Caco-2 (cell line): ENCODE measurements around the gene KHDRBS2. TPM values are rescaled to one million over a fixed set of nuclear protein-coding genes. Genes with fewer than 3 reads are reported as not detected.

ENCODE experiments used
- BruUV-seq: library from RNA; stranded (reverse); fragments of 400-500 nt; replicated peaks from 2 replicates; lab custom pipeline; 2021; lab: Mats Ljungman, UMichigan
- CTCF ChIA-PET: fragments of 300-600 bp; sonication (Branson Sonifier 250); formaldehyde crosslinking; loops from one replicate; lab custom pipeline; 2022; ENCODE audit warnings: antibody characterized with exemption; lab: Charles Lee
- POLR2A ChIA-PET: fragments of 300-600 bp; sonication (Branson Sonifier 250); formaldehyde crosslinking; loops from one replicate; lab custom pipeline; 2022; ENCODE audit warnings: antibody characterized with exemption; lab: Charles Lee
- DNase-seq, 2 experiments: peaks; one replicate each; pipeline versions ENCODE4 v3.0.0 to v3.0.0-alpha.2; 2020 to 2022
- H3K27me3 ChIP-seq: replicated peaks from 2 replicates; pipeline ENCODE4 v1.6.0; 2011; ENCODE audit warnings: low read length; ENCODE audit not compliant: control insufficient read depth, insufficient read depth
- H3K36me3 ChIP-seq: 2 replicates; pipeline ENCODE4 v1.5.1; 2011; ENCODE audit warnings: low read length; ENCODE audit not compliant: control insufficient read depth, insufficient read depth
- H3K4me1 ChIP-seq: fragments of 250-450 bp; sonication (Bioruptor Pico); 2 replicates; pipeline ENCODE4 v1.5.1; 2020; ENCODE audit warnings: mild to moderate bottlenecking
- H3K4me3 ChIP-seq: 2 replicates; pipeline ENCODE4 v1.5.1; 2011; ENCODE audit warnings: low read depth, mild to moderate bottlenecking, control low read depth, low read length
- H3K9me3 ChIP-seq: fragments of 250-450 bp; sonication (Bioruptor Pico); 2 replicates; pipeline ENCODE4 v1.5.1; 2020; ENCODE audit warnings: mild to moderate bottlenecking, moderate library complexity
- H3K27ac Mint-ChIP-seq: one replicate; pipeline ENCODE4 v1.8.0; 2022; ENCODE audit warnings: mixed read lengths; ENCODE audit not compliant: unreplicated experiment
- H3K27me3 Mint-ChIP-seq: one replicate; pipeline ENCODE4 v1.8.0; 2022; ENCODE audit warnings: mixed read lengths; ENCODE audit not compliant: insufficient read depth, unreplicated experiment
- H3K36me3 Mint-ChIP-seq: one replicate; pipeline ENCODE4 v1.8.0; 2022; ENCODE audit warnings: mild to moderate bottlenecking, mixed read lengths; ENCODE audit not compliant: insufficient read depth, unreplicated experiment
- H3K4me1 Mint-ChIP-seq: one replicate; pipeline ENCODE4 v1.8.0; 2022; ENCODE audit warnings: low read depth, mixed read lengths; ENCODE audit not compliant: unreplicated experiment
- H3K4me3 Mint-ChIP-seq: one replicate; pipeline ENCODE4 v1.8.0; 2022; ENCODE audit warnings: mild to moderate bottlenecking, moderate library complexity, mixed read lengths; ENCODE audit not compliant: unreplicated experiment
- H3K9me3 Mint-ChIP-seq: one replicate; pipeline ENCODE4 v1.8.0; 2022; ENCODE audit warnings: mixed read lengths; ENCODE audit not compliant: unreplicated experiment
- CTCF ChIP-seq, 2 experiments: fragments of 200-600 bp in 1 of 2; IDR thresholded peaks; 1 replicate in 1 of 2; 2 replicates in 1 of 2; pipeline versions ENCODE4 v1.5.1 to v1.8.0; 2011 to 2022; ENCODE audit warnings: antibody characterized with exemption in 1 of 2, control low read depth in 1 of 2, inconsistent platforms in 1 of 2, low read depth in 1 of 2, low read length in 1 of 2, mild to moderate bottlenecking in 1 of 2, moderate library complexity in 1 of 2; ENCODE audit not compliant: insufficient read depth in 1 of 2, severe bottlenecking in 1 of 2, unreplicated experiment in 1 of 2
- intact Hi-C: fragments of 100-400 bp; cut with micrococcal nuclease; formaldehyde crosslinking; loops from one replicate; pipeline ENCODE4 v1.10.0; 2022; ENCODE audit not compliant: unreplicated experiment
- total RNA-seq: library from RNA; stranded (reverse); gene quantifications from 2 replicates; pipeline ENCODE4 v1.2.3, GENCODE V29; 2022

The KHDRBS2 gene
- total RNA-seq, 1 experiment from 2014 or later: not detected

GRCh38 chr6:61868507-61869080, 417.4 kb downstream of the KHDRBS2 start:
- intact Hi-C loops: no loop called here
- Mint-ChIP-seq H3K4me1 (no peaks in the 10 kb centered on the region), H3K27ac (no peak overlapping the region), H3K36me3 (no peaks in the 10 kb centered on the region), H3K9me3 (no peaks in the 10 kb centered on the region), H3K4me3 (no peak overlapping the region), H3K27me3 (peaks cover 2% of the 10 kb centered on the region)
- Histone ChIP-seq H3K4me3 (no peak overlapping the region), H3K4me1 (no peaks in the 10 kb centered on the region), H3K27me3 (no peaks in the 10 kb centered on the region), H3K36me3 (no peaks in the 10 kb centered on the region), H3K9me3 (no peaks in the 10 kb centered on the region)
- ChIA-PET POLR2A (no interaction called here), CTCF (no interaction called here)
- BruUV-seq: no TSS peak
- no peak for DNase-seq
- no peak for TF ChIP-seq CTCF (IDR thresholded peaks at IDR 0.05; ENCODE audit: insufficient read depth in 1 of 2, low read depth in 1 of 2, low read length in 1 of 2, severe bottlenecking in 1 of 2, unreplicated experiment in 1 of 2)

- H3K4me3 Mint-ChIP-seq: no peak overlapping the region
- H3K27me3 Mint-ChIP-seq: peaks cover 2% of the 10 kb centered on the region
- intact Hi-C loops: no loop called here
- no peaks in the 10 kb centered on the region for H3K27me3 ChIP-seq
- no peak overlapping the region for H3K4me3 ChIP-seq
- ChIA-PET CTCF (no interaction called here), POLR2A (no interaction called here)
- no peaks in the 10 kb centered on the region for H3K4me1 Mint-ChIP-seq
- no TSS peak for BruUV-seq
- H3K36me3 Mint-ChIP-seq: no peaks in the 10 kb centered on the region
- no peak for DNase-seq
- no peak for TF ChIP-seq CTCF (IDR thresholded peaks at IDR 0.05; ENCODE audit: insufficient read depth in 1 of 2, low read depth in 1 of 2, low read length in 1 of 2, severe bottlenecking in 1 of 2, unreplicated experiment in 1 of 2)
- no peaks in the 10 kb centered on the region for H3K36me3 ChIP-seq
- no peaks in the 10 kb centered on the region for H3K4me1 ChIP-seq
- H3K9me3 Mint-ChIP-seq: no peaks in the 10 kb centered on the region
- no peak overlapping the region for H3K27ac Mint-ChIP-seq
- H3K9me3 ChIP-seq: no peaks in the 10 kb centered on the region
Measured at GRCh38 chr6:61867635-61868034, 418.4 kb downstream of the KHDRBS2 start.

GRCh38 chr6:61857541-61857940, 428.5 kb downstream of the KHDRBS2 start:
- no peak for DNase-seq
- TF ChIP-seq CTCF (IDR thresholded peaks at IDR 0.05; ENCODE audit: insufficient read depth in 1 of 2, low read depth in 1 of 2, low read length in 1 of 2, severe bottlenecking in 1 of 2, unreplicated experiment in 1 of 2): no peak
- Histone ChIP-seq H3K36me3 (no peaks in the 10 kb centered on the region), H3K27me3 (no peaks in the 10 kb centered on the region), H3K9me3 (no peaks in the 10 kb centered on the region), H3K4me3 (no peak overlapping the region), H3K4me1 (no peaks in the 10 kb centered on the region)
- ChIA-PET CTCF (no interaction called here), POLR2A (no interaction called here)
- Mint-ChIP-seq H3K36me3 (no peaks in the 10 kb centered on the region), H3K27me3 (no peaks in the 10 kb centered on the region), H3K9me3 (no peaks in the 10 kb centered on the region), H3K4me1 (no peaks in the 10 kb centered on the region), H3K4me3 (no peak overlapping the region), H3K27ac (no peak overlapping the region)
- intact Hi-C loops: no loop called here
- no TSS peak for BruUV-seq
